ENCODE results near the gene AUP1. TPM values are rescaled to one million over a fixed set of nuclear protein-coding genes. Genes with fewer than 3 reads are reported as not detected.
A peak's percentile ranks its signal among the peaks of the same experiment; 100 is the strongest.

Gene AUP1
- total and polyA plus RNA-seq, 2 donors (not counting 3 experiments of a cell fraction or from before 2014, with no cell fraction given) = 103 to 187 TPM

- TF ChIP-seq FOS (IDR thresholded peaks at IDR 0.05; ENCODE audit: borderline replicate concordance, insufficient read depth, low read length) (no peak), GATA2 (IDR thresholded peaks at IDR 0.05; ENCODE audit: insufficient read depth, insufficient read length, low read depth, low read length) (no peak), POLR2AphosphoS5 (IDR thresholded peaks at IDR 0.05; ENCODE audit: insufficient read depth, low read depth, low read length) (no peak), EZH2 (IDR thresholded peaks at IDR 0.05; ENCODE audit: borderline replicate concordance, low read depth, low read length, severe bottlenecking) (no peak), JUN (IDR thresholded peaks at IDR 0.05; ENCODE audit: borderline replicate concordance, insufficient read depth, insufficient read length, low read depth) (peak; percentile 61), POLR2A (IDR thresholded peaks at IDR 0.05; ENCODE audit: low read depth, low read length) (peak; percentile 14), MAX (IDR thresholded peaks at IDR 0.05; ENCODE audit: insufficient read depth, insufficient read length) (no peak), CTCF (IDR thresholded peaks at IDR 0.05; ENCODE audit: extremely low read depth in 1 of 2, insufficient read depth in 1 of 2, low read depth in 1 of 2, low read length in 2 of 2) (no peak), MYC (IDR thresholded peaks at IDR 0.05; ENCODE audit: low read depth, low read length) (no peak)
- BruUV-seq (replicated peaks) = no TSS peak
- peaks cover 0 to 4% of the 10 kb centered on the region in 2 experiments for H3K36me3 ChIP-seq (ENCODE audit: control insufficient read depth in 2 of 2, extremely low read depth in 1 of 2, insufficient read depth in 2 of 2, low read length in 2 of 2)
Measured at GRCh38 chr2:74553892-74554819, 24.6 kb upstream of the AUP1 start, which contains the start of the genes DOK1 and LOXL3. DOK1 (plus strand) TSS chr2:74554720; CDS start chr2:74554755, 35 bp downstream. LOXL3 (minus strand) TSS chr2:74553942; CDS start chr2:74552634, 1,308 bp downstream.

More at GRCh38 chr2:74553892-74554819, 24.6 kb upstream of the AUP1 start, which contains the start of the genes DOK1 and LOXL3:
- H3K4me3 ChIP-seq (replicated peaks in 1 of 3; ENCODE audit: insufficient read depth in 1 of 3, low read depth in 1 of 3, low read length in 3 of 3) = peak within 1 kb of the TSS; percentile 77 to 84 (median 79)
- peak within 1 kb of the TSS; percentile 98 for H2AFZ ChIP-seq (ENCODE audit: low read depth, low read length)
- dilution Hi-C loops (cut with MboI; ENCODE audit: extremely low pct_ligation_motif_present, low sequenced_read_pairs) (no loop called here), intact Hi-C loops (cut with micrococcal nuclease) (loop anchor here (1.0 to 2.0 kb wide), 2 partner anchors 25 to 47 kb away; partner anchors contain the start of genes AUP1, HTRA2 and PCGF1)
- FAIRE-seq = peak; percentile 86
- no peaks in the 10 kb centered on the region for H4K20me1 ChIP-seq (replicated peaks; ENCODE audit: control insufficient read depth, extremely low read depth, insufficient read depth, low read length)
- CTCF ChIA-PET = interaction anchor here (0.7 to 1.9 kb wide), 4 partner anchors 22 to 50 kb away, joined by 3 to 6 read pairs (median 4); no protein-coding TSS in a partner anchor
- H3K4me2 ChIP-seq (ENCODE audit: insufficient read depth, low read length) = peak within 1 kb of the TSS; percentile 69
- H3K9me1 ChIP-seq (replicated peaks; ENCODE audit: control insufficient read depth, extremely low read depth, insufficient read depth, low read length) = no peaks in the 10 kb centered on the region
- H3K79me2 ChIP-seq (ENCODE audit: control insufficient read depth, insufficient read depth, low read length) = no peaks in the 10 kb centered on the region
- peak; percentile 69 for DNase-seq (ENCODE audit: low read depth, low spot score)
- H3K9me3 ChIP-seq (replicated peaks; ENCODE audit: control insufficient read depth, insufficient read depth, low read length) = no peaks in the 10 kb centered on the region
- H3K9ac ChIP-seq (replicated peaks; ENCODE audit: extremely low read depth, insufficient read depth, low read length) = peak within 1 kb of the TSS; percentile 64
- POLR2A ChIA-PET = interaction anchor here (0.7 kb wide), 1 partner anchor 48 kb away, joined by 8 read pairs; no protein-coding TSS in a partner anchor
- H3K4me1 ChIP-seq (ENCODE audit: control insufficient read depth, extremely low read depth, insufficient read depth, low read length) = peaks cover 9% of the 10 kb centered on the region
- H3K27ac ChIP-seq (ENCODE audit: insufficient read depth, low read depth, low read length) = peak within 1 kb of the TSS; percentile 47
- H3K27me3 ChIP-seq (ENCODE audit: control insufficient read depth in 2 of 2, insufficient read depth in 2 of 2, low read length in 2 of 2) = no peaks in the 10 kb centered on the region

Data from endothelial cell of umbilical vein (primary cell).